HG02870 (cell line): ENCODE data around the gene FCN1.

ENCODE experiments used
- ATAC-seq: cut with Tn5 transposase; IDR thresholded peaks from one replicate; pipeline ENCODE4 v1.9.1; 2021; ENCODE audit warnings: mild to moderate bottlenecking, moderate library complexity; ENCODE audit not compliant: unreplicated experiment

Gene FCN1

DNA sequence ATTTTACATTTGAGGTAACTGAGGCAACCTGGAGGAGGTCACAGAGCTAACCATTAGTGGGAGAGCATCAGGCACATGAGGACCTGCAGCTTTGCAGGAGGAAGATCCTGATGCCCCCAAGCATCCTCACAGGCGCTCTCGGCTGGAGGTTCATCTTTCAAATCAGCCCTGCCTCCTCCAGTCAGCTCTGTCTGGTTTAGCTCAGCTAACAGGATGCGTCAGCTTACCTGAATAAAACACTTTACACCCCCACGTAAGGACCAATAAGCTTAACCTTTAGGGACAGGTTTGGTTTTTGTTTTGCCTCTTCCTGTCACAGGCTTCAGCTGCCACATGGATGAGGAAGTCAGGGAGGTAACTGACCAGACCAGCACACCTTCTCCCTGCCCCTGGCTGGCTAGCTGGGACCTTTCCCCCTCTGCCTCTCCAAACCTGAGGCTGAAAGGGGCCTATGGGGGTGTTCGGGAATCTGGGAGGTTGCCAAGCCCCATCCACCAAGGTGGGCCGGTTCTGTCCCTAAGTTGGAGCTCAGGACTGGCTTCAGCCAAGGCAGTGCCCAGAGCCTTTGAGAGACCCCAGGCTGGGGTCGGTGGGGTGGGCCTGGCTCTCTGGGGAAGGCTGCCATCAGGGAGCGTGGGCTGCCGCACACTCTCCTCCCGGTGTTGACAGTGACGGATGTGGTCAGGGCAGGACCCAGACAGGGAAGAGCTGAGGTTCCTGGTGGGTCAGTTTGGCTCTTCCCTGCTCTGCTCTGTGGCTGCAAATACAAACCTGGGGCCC lies 20.0 kb upstream of the FCN1 start:
- ATAC-seq: no peak

DNA sequence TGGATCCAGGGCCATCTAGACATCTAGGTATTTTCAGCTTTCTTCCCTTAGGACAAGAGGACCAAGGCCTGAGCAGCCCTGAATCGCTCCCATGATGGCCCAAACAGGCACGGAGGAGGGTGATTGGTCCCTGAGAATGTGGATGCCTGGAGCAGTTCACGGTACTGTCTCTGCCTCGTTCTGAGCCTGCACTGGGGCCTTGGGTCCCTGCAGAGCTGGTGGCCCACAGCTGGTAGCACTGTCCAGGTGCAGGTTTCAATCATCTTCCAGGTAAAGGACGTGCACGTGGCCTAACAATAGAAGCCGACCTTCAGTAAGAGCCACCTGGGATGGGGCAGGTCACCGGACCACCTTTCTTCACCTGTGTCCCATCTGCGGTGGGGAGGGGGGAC lies 19.4 kb upstream of the FCN1 start:
- ATAC-seq: no peak

DNA sequence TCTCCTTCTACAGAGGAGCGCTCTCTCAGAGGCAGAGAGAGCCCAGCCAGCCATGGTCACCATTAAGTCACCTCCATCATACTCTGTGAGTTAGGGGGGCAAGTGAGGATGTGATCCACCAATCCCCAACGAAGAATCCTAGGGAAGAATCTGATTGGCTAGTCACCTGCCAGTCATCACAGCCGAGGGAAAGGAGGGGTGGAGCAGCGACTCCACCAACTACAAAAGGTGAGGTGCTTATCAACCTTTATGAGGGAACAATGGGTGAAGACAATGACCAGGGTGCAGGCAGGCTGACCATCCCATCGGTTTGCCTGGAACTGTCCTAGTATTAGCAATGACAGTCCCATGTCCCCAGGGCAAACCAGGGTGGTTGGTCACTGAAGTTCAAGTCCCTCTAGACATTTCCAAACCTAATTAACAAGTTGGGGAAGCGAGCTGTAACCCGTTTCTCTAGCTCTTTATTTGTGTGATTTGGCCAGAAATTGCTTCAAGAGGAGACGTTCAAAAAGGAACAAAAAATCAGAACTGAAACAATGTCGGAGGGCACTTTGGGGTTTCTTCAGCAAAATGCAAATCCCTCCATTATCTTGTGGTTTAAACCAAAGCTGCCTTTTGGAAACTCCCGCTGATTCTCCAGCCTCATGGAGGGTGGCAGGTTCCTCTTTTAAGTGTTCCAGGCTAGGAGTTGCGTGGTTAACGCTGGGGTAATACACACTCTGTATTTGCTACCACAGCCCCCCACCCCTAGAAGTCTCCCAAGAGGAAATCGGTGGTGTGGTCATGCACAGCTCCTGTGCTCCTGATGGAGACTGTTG lies 18.8 kb upstream of the FCN1 start:
- ATAC-seq: no peak

DNA sequence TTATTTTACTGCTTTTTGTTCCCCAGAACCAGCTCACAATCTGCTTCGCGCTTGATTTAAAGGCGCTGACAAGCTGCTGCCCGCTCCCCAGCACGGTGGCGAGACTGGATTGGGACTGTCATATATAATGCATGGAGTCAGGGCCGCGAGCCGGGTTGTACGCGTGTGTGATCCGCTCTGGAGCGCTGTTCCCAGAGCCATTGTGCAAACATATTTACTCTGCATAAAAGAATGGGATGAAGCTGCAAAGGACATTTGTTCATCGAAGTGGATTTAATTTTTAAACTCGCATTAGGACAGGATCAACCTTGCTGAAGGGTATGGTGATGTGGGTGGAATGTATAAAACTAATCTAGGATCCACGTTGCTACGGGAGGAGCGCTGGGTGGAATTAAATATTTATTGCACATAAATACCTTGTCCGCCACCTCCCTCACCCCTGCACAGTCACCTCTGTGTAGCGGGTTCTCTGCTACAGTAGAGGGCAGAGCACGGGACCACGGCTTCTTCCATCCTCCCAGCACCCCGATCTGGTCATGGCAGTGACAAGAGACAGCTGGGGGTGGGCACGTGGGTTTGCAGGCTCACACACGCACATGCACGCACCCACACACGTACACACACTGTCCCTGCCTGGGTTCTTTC lies 18.1 kb upstream of the FCN1 start:
- no peak for ATAC-seq

DNA sequence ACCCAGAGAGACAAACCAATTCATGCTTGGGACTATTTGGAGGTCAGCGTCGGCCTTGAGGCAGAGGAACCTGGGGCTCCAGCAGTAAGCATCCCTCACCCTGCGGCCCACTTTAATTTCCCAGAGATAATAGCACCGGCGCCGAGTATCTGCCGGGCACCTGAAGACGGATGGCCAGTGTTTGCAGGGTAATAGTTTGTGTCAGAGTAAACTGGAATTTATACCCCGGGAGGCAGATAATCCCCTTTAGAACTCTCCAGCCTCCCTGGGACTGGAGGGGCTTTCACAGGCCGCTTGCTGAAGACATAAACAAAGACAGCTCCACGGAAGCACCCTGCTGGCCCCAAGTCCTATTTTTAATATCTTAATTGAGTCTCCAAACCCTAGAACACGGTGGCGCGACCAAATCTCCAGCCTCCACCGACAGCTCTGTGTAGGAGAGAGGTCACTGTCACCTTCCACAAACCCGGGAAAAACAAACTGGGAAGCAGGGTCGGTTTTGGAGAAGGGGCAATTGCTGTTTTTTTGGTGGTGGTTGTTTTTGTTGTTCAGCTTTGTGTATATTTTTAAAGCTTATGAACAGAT lies 17.4 kb upstream of the FCN1 start:
- ATAC-seq: no peak

DNA sequence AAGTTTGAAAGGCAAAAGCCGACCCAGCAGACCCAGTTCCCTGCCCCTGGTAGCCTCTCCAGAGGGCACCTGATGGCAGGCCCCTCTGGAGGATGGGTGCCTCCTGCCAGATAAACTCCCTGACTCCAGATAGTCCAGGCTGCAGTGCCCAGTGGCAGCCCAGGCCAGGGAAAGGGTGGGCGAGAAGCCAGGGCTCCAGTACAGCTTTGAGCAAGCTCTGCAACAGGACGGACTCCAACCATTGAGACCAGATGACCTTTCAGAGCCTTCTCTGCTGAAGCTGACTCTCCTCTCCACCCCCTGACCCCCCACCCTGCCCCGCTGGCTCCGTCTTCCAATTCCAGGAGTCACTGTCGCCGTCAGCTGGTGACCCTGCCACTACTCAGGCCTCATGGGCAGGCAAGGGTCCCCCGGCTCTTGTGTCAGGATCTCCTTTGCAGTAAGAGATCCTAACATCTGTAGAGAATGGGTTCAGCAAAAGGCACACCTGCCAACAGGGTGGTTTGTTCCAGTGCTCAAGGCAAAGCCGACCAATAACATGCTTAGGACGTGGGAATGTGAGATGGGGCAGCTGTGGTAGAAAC lies 15.5 kb upstream of the FCN1 start:
- no peak for ATAC-seq

DNA sequence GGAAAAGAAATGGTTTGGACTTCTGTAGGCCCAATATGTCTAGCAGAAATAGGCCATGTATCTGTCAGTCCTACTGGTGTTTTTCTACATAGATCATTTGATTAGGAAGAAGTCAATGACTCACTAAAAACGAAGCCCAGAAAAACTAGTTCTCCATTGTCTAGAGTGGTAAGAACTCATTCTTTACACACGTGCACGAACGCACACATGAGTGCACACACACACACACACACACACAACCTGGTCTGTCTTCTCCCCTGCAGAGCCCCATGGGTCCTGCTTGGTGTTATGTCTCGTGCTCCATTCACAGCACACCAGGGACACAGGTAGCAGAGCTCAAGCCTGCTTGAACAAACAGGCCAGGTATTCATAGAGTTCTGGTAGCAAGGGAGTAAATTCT lies 14.9 kb upstream of the FCN1 start:
- ATAC-seq: no peak

DNA sequence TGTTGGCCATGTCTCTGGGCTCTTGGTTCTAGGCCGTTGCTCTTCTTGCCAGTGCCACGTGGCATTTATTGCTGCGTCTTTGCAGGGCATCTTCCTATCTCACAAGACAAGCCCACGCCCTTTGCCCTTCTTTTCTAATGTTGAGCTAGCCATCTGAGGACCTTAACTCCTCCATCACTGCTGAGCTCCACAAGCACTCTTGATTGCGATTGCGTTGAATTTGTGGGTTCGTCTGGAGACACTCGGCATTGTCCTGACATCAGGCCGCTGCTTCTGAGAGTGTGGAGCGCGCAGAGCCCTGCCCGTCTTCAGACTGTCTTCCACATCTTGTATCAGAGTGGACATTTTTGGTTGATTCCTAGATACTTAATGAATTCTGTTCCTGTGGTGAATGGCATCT lies 14.5 kb upstream of the FCN1 start:
- ATAC-seq: no peak

DNA sequence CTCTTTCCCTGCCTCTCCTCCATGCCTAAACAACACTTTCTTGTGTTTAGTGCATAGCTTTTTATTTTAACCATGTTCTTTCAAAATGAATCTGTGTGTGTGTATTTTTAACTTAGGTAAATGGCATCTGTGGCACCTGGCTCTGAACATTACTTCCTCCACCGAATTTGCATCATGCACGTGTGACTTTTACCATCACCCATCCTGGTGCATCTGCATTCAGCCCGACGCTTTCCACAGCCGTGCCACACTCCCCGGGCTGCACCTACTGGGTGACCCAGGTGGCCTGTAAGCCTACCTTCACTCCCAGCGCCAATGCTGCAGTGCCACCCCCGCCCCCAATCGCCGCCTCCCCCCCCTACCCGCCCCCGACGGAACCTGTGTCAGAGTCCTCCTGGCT lies 12.7 kb upstream of the FCN1 start:
- no peak for ATAC-seq

GRCh38 chr9:134929193-134930158 lies 11.8 kb upstream of the FCN1 start:
- no peak for ATAC-seq

DNA sequence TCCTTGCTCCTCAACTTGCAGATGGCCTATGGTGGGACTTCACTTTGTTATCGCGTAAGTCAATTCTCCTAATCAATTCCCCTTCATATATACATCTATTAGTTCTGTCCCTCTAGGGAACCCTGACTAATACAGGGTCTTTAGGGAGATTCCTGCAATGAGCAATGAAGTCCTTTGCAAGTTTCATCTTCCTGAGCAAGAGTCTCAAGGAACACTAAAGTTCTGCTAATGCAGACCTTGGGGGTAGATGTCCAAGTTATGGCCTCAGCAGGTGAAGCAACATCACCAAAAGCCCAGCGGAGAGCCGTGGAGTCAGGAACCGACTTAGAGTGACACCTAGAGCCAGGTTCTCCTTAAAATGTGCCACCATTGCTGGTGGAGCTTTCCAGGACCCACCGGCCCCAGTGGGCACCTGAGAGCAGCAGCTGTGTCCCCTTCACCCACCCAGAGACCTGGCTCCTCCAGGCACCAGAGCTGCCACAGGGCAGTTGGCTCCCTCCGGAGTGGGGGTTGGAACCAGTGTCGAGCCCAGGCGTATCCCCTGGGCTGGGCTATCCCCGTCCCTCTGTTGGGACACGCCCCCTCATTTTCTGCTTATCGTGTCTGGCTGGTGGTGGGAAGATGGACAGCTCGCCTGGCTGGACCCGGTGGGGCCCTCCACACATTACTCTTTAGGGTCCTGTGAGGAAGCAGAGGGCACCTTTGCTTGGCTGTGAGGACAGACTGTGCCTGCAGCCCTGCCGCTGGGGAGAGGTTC lies 10.9 kb upstream of the FCN1 start:
- no peak for ATAC-seq

DNA sequence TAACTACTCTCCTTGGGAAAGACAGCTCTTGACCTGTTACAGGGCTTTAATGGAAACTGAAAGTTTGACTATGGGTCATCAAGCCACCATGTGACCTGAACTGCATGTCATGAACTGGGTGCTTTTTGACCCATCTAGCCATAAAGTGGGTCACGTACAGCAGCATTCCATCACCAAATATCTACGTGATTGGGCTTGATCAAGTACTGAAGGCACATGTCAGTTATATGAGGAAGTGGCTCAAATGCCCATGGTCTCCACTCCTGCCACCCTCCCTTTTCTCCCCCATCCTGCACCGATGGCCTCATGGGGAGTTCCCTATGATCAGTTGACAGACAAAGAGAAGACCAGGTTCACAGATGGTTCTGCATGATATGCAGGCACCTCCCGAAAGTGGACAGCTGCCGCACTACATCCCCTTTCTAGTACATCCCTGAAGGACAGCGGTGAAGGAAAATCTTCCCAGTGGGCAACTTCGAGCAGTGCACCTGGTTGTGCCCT lies 7.3 kb upstream of the FCN1 start:
- no peak for ATAC-seq

DNA sequence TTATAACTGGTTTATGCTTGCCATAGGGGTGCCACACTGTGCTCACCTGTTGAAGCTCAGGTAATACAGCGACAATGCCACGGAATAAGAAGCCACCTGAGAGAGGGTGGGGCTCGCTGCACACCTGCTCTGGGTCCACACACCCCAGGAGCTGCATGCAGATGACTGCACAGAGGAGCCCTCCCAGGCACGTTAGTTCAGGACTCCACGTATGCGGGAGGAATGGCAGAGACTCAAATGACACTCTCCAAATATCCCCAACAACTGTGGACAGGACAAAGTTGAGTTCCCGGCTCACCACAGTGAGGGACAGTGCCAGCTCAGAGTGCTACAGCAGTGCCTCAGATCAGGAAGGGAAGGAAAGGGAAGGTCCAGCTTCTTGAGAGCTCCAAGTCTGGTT lies 5.8 kb upstream of the FCN1 start:
- no peak for ATAC-seq

GRCh38 chr9:134922932-134923240 lies 5.2 kb upstream of the FCN1 start:
- ATAC-seq: no peak

DNA sequence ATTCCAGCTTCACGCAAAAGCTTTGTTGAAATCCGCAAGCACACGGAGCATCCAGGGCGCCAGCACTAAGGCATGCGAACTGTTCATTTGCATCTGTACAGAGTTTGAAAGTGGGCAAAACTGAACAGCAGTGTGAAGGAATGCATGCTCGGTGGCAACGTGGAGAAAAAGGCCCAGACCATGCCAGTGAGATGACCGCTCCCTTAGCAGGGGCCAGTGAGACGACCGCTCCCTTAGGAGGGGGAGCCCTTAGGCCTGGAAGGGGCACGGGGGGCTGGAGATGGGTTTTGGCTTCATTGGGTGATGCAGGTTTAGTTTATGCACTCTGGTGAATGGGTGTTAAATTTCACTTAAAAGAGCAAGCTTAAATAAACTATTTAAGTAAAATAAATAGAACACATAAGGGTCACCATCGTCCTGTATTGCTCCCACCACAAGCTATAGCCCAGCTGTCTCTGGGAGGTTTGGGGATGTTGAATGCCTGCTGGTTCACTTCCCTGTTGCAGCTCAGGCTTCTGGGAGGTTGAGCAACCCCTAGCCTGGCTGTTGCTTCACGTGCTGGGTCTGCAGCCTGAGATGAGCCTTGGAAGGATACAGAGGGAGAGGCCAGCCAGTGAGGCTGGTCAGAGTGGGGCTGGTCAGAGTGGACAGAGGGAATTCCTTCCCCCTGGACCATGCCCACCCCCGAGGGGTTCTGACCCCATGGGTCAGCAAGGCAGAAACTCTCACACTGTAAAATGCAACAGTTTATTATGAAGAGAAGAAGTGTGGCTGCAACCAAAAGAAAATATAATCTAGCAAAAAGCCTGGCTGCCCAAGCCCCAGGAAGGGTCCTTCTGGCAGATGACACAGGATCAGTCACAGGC lies 4.6 kb upstream of the FCN1 start:
- no peak for ATAC-seq

- no peak for ATAC-seq
Measured at GRCh38 chr9:134919303-134919702, 1.6 kb upstream of the FCN1 start.

DNA sequence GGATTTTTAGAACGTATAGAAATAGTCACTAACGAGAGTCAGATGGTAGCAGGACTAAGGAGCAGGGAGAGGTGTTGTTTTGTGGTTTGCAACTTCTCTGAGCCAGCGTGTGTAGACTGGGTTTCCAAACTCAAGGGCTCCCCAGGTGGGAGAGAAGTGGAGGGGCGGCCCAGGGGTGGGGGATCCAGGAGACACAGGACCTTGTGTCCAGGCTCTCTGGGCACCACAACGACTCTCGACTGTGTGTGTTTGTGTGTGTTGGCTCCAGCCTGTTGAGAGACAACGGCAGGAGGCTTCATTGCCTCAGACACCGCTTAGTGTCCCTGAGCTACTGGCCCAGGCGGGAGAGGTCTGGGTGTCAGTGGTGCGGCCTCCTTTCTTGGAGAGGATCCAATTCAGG lies 934 bp upstream of the FCN1 start:
- no peak for ATAC-seq

GRCh38 chr9:134916161-134916665 lies 1.5 kb downstream of the FCN1 start:
- no peak for ATAC-seq
